ENCODE results near the gene PMM1. TPM values are rescaled to one million over a fixed set of nuclear protein-coding genes. Genes with fewer than 3 reads are reported as not detected.
A peak's percentile ranks its signal among the peaks of the same experiment; 100 is the strongest.
"Not testable (repeated sequence)": the region's sequence is repeated elsewhere in the genome, so short reads cannot be mapped to it uniquely, and the experiment has no call there.

Gene PMM1
- 9.5 and 14.4 TPM in 2 replicates for total RNA-seq (2014; rRNA removed; shearing (Covaris generic))
- polyA plus RNA-seq (2014; cell fraction: nucleus; rRNA removed) = 25.1 and 30.8 TPM in 2 replicates

GRCh38 chr22:41589391-41590241 is at the start of gene PMM1:
Gene PMM1, minus strand, starts transcription at chr22:41589840. Its CDS starts 35 bp downstream, at chr22:41589805.
- DNase-seq (ENCODE audit: extremely low read depth, low read depth) = peak; percentile 99

GRCh38 chr22:41638748-41639147 is 49.1 kb upstream of the PMM1 start:
- no peak for DNase-seq (ENCODE audit: extremely low read depth, low read depth)

- no peak for DNase-seq (ENCODE audit: extremely low read depth, low read depth)
These were observed 48.5 kb upstream of the PMM1 start for GRCh38 chr22:41638124-41638523.

- not testable (repeated sequence) for DNase-seq (ENCODE audit: extremely low read depth, low read depth)
These were observed 48.0 kb upstream of the PMM1 start for GRCh38 chr22:41637623-41638022.

GRCh38 chr22:41636467-41636866 is 46.8 kb upstream of the PMM1 start:
- DNase-seq (ENCODE audit: extremely low read depth, low read depth) = no peak

- DNase-seq (ENCODE audit: extremely low read depth, low read depth) = not testable (repeated sequence)
These were observed 45.0 kb upstream of the PMM1 start for GRCh38 chr22:41634610-41635009.

GRCh38 chr22:41631615-41632014 is 42.0 kb upstream of the PMM1 start:
- not testable (repeated sequence) for DNase-seq (ENCODE audit: extremely low read depth, low read depth)

GRCh38 chr22:41631115-41631514 is 41.5 kb upstream of the PMM1 start:
- not testable (repeated sequence) for DNase-seq (ENCODE audit: extremely low read depth, low read depth)

GRCh38 chr22:41625577-41625976 is 35.9 kb upstream of the PMM1 start:
- no peak for DNase-seq (ENCODE audit: extremely low read depth, low read depth)

GRCh38 chr22:41621911-41622179 is 32.2 kb upstream of the PMM1 start:
- DNase-seq (ENCODE audit: extremely low read depth, low read depth) = no peak

- DNase-seq (ENCODE audit: extremely low read depth, low read depth) = peak; percentile 99
These were observed 31.7 kb upstream of the PMM1 start, which contains the start of gene XRCC6 for GRCh38 chr22:41621099-41621910. Gene XRCC6, plus strand, starts transcription at chr22:41621295. Its CDS starts 710 bp downstream, at chr22:41622005.

- DNase-seq (ENCODE audit: extremely low read depth, low read depth) = no peak
These were observed 31.0 kb upstream of the PMM1 start, which contains the start of gene DESI1 for GRCh38 chr22:41620589-41621098. Gene DESI1, minus strand, starts transcription at chr22:41621043. Its CDS starts 204 bp downstream, at chr22:41620839.

GRCh38 chr22:41619979-41620588 is 30.4 kb upstream of the PMM1 start:
- DNase-seq (ENCODE audit: extremely low read depth, low read depth) = no peak

- no peak for DNase-seq (ENCODE audit: extremely low read depth, low read depth)
These were observed 23.8 kb upstream of the PMM1 start for GRCh38 chr22:41613456-41613855.

GRCh38 chr22:41612603-41613306 is 23.1 kb upstream of the PMM1 start:
- DNase-seq (ENCODE audit: extremely low read depth, low read depth) = no peak

GRCh38 chr22:41608386-41608785 is 18.7 kb upstream of the PMM1 start:
- DNase-seq (ENCODE audit: extremely low read depth, low read depth) = no peak

- no peak for DNase-seq (ENCODE audit: extremely low read depth, low read depth)
These were observed 14.3 kb upstream of the PMM1 start for GRCh38 chr22:41603873-41604332.

GRCh38 chr22:41600976-41601375 is 11.3 kb upstream of the PMM1 start:
- DNase-seq (ENCODE audit: extremely low read depth, low read depth) = no peak

- DNase-seq (ENCODE audit: extremely low read depth, low read depth) = no peak
These were observed 9.4 kb upstream of the PMM1 start for GRCh38 chr22:41598891-41599635.
